Daoy (cell line): ENCODE results near the gene GPR4. TPM values are rescaled to one million over a fixed set of nuclear protein-coding genes. Genes with fewer than 3 reads are reported as not detected.

ENCODE experiments used
- DNase-seq: peaks from one replicate; pipeline ENCODE4 v3.0.0-alpha.2; 2015; ENCODE audit warnings: low read depth
- total RNA-seq: library from RNA; depleted of rRNA; stranded (reverse); fragments of >200 nt; shearing (Covaris generic); gene quantifications from 2 replicates; pipeline ENCODE4 v1.2.3, GENCODE V29; 2014; rRNA removed

GPR4 gene
- total RNA-seq, 1 experiment from 2014 or later = not detected

GRCh38 chr19:45554481-45554880 lies 47.5 kb downstream of the GPR4 start:
- no peak for DNase-seq

DNA sequence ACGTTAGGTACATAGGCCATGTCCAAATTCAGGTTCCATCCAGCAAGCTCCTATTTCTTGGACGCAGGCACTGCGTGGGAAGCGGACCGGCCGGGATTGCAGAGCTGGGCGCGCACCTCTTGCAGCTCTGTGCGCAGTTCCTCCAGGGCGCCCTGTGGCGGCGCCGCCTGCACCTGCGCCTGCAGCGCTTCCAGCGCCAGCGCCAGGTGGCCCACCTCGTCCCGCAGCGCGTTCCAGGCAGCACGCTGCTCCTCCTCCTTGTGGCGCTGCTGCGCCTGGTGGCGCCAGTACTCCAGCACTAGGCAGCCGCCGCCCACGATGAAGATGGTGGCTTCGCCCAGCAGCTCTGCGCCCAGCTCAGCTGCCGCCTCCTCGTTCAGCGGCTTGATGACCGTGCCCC lies 48.5 kb downstream of the GPR4 start:
- no peak for DNase-seq

DNA sequence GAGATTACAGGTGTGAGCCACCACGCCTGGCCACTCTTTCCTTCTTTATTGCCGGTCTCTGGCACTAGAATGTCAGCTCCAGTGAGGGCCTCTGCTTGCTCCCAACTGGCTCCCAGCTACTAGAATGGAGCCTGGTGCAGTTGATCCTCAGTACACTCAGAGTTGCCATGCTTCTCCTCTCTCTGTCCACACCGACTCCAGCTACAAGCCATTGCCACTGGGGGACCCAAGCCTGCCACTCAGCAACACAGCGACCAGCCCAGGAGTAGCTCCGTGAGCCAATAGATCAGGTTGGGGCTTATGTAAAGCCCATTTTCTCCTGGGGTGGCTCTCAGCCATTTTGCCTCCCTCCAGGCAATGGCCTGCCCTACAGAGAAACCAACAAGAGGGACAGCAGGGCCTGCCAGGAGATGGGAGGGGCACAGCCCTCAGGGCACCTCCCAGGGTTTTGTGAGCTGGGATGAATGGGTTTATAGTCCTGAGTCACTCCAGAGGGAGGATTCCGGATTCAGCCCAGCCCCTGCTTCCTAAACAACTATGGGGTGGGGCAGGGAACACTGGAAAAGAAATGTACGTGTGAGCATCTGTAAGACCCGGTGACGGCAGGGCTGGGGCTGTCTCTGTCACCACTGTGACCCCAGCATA lies 53.9 kb downstream of the GPR4 start:
- peak; percentile 77 for DNase-seq

DNA sequence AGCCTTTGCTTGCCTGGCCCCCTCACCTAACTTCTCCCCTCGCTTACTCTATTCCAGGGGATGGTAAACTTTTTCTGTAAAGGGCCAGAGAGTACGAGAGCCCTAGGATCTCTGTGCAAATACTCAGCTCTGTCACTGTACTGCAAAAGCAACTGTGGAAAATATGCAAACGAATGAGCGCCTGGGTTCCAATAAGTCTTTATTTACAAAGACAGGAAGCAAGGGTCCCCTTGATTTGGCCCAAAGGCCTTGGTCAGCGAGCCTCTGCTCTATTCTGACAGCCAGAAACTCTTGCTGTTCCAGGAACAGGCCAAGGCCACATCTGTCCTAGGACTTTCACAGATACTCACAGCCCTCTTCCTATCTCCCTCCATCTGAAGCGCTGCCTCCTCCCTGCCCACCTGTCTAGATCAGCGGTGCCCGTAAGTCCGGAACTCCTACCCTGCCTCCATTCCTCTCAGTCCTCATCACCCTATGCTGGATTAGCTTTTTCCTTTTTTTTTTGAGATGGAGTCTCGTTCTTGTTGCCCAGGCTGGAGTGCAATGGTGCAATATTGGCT lies 54.7 kb downstream of the GPR4 start:
- no peak for DNase-seq

- no peak for DNase-seq
These were observed 59.8 kb downstream of the GPR4 start for GRCh38 chr19:45542234-45542668.

Other genes with a start within 250 kb of the GPR4 start
- 12.6 and 16.9 TPM in 2 replicates for gene ERCC2, start 231.6 kb downstream of the GPR4 start, total RNA-seq
- 3.7 and 13.4 TPM in 2 replicates for gene PPP1R13L, start 197.1 kb downstream of the GPR4 start, total RNA-seq
- gene POLR1G, start 195.6 kb downstream of the GPR4 start, total RNA-seq = 24.7 and 32.1 TPM in 2 replicates
- 121 and 154 TPM in 2 replicates for gene ERCC1, start 178.3 kb downstream of the GPR4 start, total RNA-seq
- gene FOSB, start 134.2 kb downstream of the GPR4 start, total RNA-seq = 0.80 and 0.83 TPM in 2 replicates
- gene RTN2, start 105.2 kb downstream of the GPR4 start, total RNA-seq = 0.98 and 3.5 TPM in 2 replicates
- gene PPM1N, start 103.8 kb downstream of the GPR4 start, total RNA-seq = 0.15 and 0.80 TPM in 2 replicates
- gene VASP, start 94.7 kb downstream of the GPR4 start, total RNA-seq = 121 and 175 TPM in 2 replicates
- gene OPA3, start 17.4 kb downstream of the GPR4 start, total RNA-seq = 7.4 and 8.9 TPM in 2 replicates
- gene EML2, start 37.2 kb upstream of the GPR4 start, total RNA-seq = 13.0 and 14.2 TPM in 2 replicates
- not detected in 2 replicates for gene GIPR, start 66.0 kb upstream of the GPR4 start, total RNA-seq
- gene SNRPD2, start 89.7 kb upstream of the GPR4 start, total RNA-seq = 580 and 625 TPM in 2 replicates
- gene QPCTL, start 90.5 kb upstream of the GPR4 start, total RNA-seq = 13.0 and 22.3 TPM in 2 replicates
- 7.9 and 15.0 TPM in 2 replicates for gene FBXO46, start 128.7 kb upstream of the GPR4 start, total RNA-seq
- not detected in 2 replicates for gene MEIOSIN, start 131.2 kb upstream of the GPR4 start, total RNA-seq
- gene SIX5, start 167.0 kb upstream of the GPR4 start, total RNA-seq = 5.1 and 9.5 TPM in 2 replicates
- 8.4 and 8.7 TPM in 2 replicates for gene DMPK, start 180.3 kb upstream of the GPR4 start, total RNA-seq
- 16.7 and 22.1 TPM in 2 replicates for gene DMWD, start 190.6 kb upstream of the GPR4 start, total RNA-seq
- gene RSPH6A, start 213.1 kb upstream of the GPR4 start, total RNA-seq = 0.06 TPM in 1 of 2 replicates, not detected in the other